GM18517 (cell line): ENCODE measurements around the gene CLEC18C.
"Not testable (repeated sequence)": the region's sequence is repeated elsewhere in the genome, so short reads cannot be mapped to it uniquely, and the experiment has no call there.

Experiments
- ATAC-seq: cut with Tn5 transposase; IDR thresholded peaks from one replicate; pipeline ENCODE4 v1.9.1; 2021; ENCODE audit warnings: mild to moderate bottlenecking, moderate library complexity; ENCODE audit not compliant: unreplicated experiment

Gene CLEC18C

DNA sequence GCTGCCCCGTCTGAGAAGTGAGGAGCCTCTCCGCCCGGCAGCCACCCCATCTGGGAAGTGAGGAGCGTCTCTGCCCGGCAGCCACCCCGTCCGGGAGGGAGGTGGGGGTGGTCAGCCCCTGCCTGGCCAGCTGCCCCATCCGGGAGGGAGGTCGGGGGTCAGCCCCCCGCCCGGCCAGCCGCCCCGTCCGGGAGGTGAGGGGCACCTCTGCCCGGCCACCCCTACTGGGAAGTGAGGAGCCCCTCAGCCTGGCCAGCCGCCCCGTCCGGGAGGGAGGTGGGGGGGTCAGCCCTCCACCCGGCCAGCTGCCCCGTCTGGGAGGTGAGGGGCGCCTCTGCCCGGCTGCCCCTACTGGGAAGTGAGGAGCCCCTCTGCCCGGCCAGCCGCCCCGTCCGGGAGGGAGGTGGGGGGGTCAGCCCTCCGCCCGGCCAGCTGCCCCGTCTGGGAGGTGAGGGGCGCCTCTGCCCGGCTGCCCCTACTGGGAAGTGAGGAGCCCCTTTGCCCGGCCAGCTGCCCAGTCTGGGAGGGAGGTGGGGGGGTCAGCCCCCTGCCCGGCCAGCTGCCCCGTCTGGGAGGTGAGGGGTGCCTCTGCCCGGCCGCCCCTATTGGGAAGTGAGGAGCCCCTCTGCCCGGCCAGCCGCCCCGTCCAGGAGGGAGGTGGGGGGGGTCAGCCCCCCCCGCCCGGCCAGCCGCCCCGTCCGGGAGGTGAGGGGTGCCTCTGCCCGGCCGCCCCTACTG is 31.2 kb downstream of the CLEC18C start:
- ATAC-seq = not testable (repeated sequence)

DNA sequence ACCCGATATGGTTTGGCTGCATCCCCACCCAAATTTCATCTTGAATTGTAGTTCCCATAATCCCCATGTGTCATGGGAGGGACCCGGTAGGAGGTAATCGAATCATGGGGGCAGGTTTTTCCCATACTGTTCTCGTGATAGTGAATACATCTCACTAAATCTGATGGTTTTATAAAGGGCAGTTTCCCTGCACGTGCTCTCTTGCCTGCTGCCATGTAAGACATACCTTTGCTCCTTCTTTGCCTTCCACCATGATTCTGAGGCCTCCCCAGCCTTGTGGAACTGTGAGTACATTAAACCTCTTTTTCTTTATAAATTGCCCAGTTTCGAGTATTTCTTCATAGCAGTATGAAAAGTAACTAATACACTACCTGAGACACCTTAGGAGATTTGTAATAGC is 32.8 kb downstream of the CLEC18C start:
- not testable (repeated sequence) for ATAC-seq

DNA sequence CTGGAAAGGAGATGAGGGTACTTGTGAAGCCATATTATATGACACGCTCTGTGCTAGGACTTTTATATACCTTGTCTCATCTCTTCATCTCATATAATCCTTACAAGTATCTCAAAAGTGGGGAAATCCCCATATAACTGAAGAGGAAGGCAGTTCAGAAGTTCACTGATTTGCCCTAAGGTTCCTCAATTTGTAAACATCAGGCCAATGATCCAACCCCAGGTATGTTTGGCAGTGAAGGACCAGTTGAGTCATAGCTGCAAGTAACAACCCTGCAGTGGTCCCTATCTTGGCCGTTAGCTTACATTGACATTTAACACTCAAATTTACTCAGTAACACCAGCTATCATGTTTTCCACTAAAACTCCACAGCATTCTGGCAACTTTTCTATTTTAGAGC is 45.0 kb downstream of the CLEC18C start:
- ATAC-seq = not testable (repeated sequence)

DNA sequence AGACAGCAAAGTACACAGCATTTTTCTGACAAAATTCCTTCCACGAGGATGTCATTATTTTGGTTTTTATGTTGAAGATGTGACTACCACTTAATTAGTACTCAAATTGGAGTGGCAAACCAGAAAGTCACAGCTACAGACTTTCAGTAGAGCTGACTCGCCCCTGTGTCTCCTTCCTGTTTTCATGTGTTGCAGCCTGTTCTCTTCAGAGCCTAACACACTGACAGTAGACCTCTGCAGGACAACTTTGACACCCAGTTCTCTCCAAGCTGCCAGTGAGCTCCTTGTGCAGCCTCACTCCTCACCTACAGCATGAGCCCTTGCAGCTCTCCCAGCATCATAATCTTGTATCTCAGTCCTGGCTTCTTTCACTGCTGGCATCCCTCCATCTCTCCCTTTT is 49.0 kb downstream of the CLEC18C start:
- ATAC-seq = not testable (repeated sequence)

DNA sequence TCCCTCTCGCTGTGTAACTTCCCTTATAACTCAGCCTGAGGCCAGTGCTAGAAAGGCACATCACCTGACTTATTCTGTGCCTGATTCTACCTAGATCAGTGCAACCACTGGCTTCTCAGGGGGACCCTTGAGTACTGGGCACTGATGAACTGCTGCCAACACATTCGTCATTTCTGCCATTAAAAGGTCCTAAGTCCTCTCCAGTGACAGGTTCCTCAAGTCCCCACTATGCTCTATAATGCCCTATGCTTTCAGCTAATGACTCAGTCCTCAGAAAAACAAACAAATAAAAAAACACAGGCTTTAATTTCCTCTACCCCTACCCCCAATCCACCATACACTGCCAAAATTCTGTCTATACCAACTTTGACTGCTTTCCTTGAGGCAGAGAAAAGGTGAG is 49.6 kb downstream of the CLEC18C start:
- ATAC-seq = not testable (repeated sequence)

DNA sequence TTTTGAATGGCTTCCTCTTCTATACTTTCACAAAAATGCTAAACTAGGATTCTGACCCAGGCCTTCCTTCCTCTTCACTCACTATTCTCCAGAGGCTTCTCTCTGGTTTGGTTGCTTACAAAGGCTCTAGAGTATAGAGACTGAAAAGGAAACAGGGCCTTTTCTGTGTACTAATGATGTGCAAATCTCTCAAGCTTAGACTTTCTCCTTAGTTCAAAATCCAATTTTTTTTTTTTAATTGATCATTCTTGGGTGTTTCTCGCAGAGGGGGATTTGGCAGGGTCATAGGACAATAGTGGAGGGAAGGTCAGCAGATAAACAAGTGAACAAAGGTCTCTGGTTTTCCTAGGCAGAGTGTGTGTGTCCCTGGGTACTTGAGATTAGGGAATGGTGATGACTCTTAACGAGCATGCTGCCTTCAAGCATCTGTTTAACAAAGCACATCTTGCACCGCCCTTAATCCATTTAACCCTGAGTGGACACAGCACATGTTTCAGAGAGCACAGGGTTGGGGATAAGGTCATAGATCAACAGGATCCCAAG is 50.5 kb downstream of the CLEC18C start:
- not testable (repeated sequence) for ATAC-seq

DNA sequence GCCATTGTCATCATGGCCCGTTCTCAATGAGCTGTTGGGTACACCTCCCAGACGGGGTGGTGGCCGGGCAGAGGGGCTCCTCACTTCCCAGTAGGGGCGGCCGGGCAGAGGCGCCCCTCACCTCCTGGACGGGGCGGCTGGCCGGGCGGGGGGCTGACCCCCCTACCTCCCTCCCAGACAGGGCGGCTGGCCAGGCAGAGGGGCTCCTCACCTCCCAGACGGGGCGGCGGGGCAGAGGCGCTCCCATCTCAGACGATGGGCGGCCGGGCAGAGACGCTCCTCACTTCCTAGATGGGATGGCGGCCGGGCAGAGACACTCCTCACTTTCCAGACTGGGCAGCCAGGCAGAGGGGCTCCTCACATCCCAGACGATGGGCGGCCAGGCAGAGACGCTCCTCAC is 51.1 kb downstream of the CLEC18C start:
- ATAC-seq = not testable (repeated sequence)

DNA sequence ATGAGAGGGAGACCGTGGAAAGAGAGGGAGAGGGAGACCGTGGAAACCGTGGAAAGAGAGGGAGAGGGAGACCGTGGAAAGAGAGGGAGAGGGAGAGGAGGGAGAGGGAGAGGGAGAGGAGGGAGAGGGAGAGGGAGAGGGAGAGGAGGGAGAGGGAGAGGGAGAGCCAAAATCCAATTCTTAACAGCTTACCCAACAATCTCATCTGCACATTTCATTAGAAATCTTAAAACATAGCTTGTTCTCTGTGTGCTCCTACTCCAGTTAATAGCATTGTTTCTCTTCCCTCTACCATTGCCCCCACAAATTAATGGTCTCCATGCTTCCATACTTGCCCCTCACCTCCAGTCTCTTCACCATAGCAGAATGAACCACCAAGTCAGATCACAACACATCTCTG is 51.8 kb downstream of the CLEC18C start:
- ATAC-seq = not testable (repeated sequence)

DNA sequence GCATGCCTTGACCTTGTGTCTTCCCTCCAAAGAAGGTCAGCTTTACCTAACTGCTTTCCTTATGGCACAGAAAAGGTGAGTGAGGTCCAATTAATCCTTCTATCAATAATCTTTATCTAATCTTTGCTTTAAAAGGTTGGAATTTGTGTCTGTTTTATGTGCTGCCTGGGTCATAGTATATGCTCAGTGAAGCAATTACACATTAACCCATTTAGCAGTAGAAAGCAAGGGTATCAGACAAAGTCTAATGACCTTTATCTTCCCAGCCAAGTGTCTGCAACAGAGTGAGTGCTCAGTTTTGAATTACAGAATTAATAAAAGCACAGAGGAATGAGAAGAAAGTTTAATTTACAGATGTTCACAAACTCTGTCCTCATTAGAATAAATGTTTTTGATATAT is 52.4 kb downstream of the CLEC18C start:
- not testable (repeated sequence) for ATAC-seq

DNA sequence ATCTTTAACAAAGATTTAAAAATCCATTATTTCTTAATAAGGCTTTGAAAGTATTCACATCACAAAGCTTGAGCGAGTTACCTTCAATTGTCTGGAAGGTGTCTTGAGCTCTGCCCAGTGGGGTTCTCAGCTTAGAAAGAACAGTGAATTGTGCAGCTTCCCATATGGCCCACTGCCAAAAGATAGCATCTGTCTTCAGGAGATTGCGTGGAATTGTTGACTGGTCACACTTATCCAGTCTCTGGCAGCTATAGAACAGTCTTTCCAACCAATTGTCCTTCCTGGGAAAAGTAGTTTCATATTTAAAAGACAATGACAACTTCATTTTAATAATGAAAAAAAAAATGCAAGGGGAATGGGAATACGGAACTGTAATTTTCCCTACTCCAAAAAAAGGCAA is 58.2 kb downstream of the CLEC18C start:
- ATAC-seq = not testable (repeated sequence)
